Fibroblast of lung (primary cell): ENCODE measurements around the gene TENM4.
"Not testable (repeated sequence)": the region's sequence is repeated elsewhere in the genome, so short reads cannot be mapped to it uniquely, and the experiment has no call there.

Experiments
- EZH2 ChIP-seq: IDR thresholded peaks from 2 replicates; pipeline ENCODE4 v1.5.1; 2012; ENCODE audit warnings: low read length, control low read depth, mild to moderate bottlenecking; ENCODE audit errors: missing control alignments
- TF ChIP-seq, protein P1 (sequence below), 2 donors: IDR thresholded peaks in 1 of 2; conservative IDR thresholded peaks in 1 of 2; 1 replicate in 1 of 2; 2 replicates in 1 of 2; pipeline ENCODE4 v1.5.1; 2011 to 2012; ENCODE audit warnings: low read length in 2 of 2, control low read depth in 1 of 2, inconsistent platforms in 1 of 2, low read depth in 1 of 2, mild to moderate bottlenecking in 1 of 2

DNA sequence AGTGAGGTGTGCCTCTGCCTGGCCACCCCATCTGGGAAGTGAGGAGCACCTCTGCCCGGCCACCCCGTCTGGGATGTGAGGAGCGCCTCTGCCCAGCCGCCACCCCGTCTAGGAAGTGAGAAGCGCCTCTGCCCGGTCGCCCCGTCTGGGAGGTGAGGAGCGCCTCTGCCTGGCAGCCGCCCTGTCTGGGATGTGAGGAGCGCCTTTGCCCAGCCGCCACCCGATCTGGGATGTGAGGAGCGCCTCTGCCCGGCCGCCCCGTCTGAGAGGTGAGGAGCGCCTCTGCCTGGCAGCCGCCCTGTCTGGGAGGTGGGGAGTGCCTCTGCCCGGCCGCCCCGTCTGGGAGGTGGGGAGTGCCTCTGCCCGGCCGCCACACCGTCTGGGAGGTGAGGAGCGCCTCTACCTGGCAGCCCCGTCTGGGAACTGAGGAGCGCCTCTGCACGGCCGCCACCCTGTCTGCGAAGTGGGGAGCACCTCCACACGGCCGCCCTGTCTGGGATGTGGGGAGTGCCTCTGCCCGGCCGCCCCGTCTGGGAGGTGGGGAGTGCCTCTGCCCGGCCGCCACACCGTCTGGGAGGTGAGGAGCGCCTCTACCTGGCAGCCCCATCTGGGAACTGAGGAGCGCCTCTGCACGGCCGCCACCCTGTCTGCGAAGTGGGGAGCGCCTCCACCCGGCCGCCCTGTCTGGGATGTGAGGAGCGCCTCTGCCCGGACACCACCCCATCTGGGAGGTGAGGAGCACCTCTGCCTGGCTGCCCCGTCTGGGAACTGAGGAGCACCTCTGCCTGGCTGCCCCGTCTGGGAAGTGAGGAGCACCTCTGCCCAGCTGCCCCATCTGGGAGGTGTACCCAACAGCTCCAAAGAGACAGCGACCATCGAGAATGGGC lies 561.5 kb downstream of the TENM4 start:
- not testable (repeated sequence) for TF ChIP-seq EZH2
- TF ChIP-seq, protein P1, sequence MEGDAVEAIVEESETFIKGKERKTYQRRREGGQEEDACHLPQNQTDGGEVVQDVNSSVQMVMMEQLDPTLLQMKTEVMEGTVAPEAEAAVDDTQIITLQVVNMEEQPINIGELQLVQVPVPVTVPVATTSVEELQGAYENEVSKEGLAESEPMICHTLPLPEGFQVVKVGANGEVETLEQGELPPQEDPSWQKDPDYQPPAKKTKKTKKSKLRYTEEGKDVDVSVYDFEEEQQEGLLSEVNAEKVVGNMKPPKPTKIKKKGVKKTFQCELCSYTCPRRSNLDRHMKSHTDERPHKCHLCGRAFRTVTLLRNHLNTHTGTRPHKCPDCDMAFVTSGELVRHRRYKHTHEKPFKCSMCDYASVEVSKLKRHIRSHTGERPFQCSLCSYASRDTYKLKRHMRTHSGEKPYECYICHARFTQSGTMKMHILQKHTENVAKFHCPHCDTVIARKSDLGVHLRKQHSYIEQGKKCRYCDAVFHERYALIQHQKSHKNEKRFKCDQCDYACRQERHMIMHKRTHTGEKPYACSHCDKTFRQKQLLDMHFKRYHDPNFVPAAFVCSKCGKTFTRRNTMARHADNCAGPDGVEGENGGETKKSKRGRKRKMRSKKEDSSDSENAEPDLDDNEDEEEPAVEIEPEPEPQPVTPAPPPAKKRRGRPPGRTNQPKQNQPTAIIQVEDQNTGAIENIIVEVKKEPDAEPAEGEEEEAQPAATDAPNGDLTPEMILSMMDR (conservative IDR thresholded peaks at IDR 0.05 in 1 of 2, IDR thresholded peaks at IDR 0.05 in 1 of 2; ENCODE audit: low read depth in 1 of 2, low read length in 2 of 2) = not testable (repeated sequence)
